Memory B cell (primary cell): ENCODE data around the gene AGAP3.
A peak's percentile ranks its signal among the peaks of the same experiment; 100 is the strongest.
"Not testable (repeated sequence)": the region's sequence is repeated elsewhere in the genome, so short reads cannot be mapped to it uniquely, and the experiment has no call there.

ENCODE experiments used
- ATAC-seq: fragments of 150-1000 bp; cut with Tn5 transposase; 2 replicates; pipeline ENCODE4 v1.10.0; 2021; ENCODE audit warnings: low read depth, mild to moderate bottlenecking, moderate library complexity
- DNase-seq, 2 donors: peaks; one replicate each; pipeline ENCODE4 v3.0.0; 2022; ENCODE audit warnings: low spot score in 2 of 2
- H3K27ac Mint-ChIP-seq: one replicate; pipeline ENCODE4 v1.8.0; 2022; ENCODE audit warnings: mild to moderate bottlenecking, moderate library complexity, mixed read lengths
- H3K27me3 Mint-ChIP-seq: one replicate; pipeline ENCODE4 v1.8.0; 2022; ENCODE audit warnings: mixed read lengths
- H3K36me3 Mint-ChIP-seq: one replicate; pipeline ENCODE4 v1.8.0; 2022; ENCODE audit warnings: mild to moderate bottlenecking, mixed read lengths
- H3K4me1 Mint-ChIP-seq: one replicate; pipeline ENCODE4 v1.8.0; 2022; ENCODE audit warnings: mixed read lengths
- H3K4me3 Mint-ChIP-seq: one replicate; pipeline ENCODE4 v1.8.0; 2022; ENCODE audit warnings: mild to moderate bottlenecking, moderate library complexity, mixed read lengths
- H3K9me3 Mint-ChIP-seq: one replicate; pipeline ENCODE4 v1.8.0; 2022; ENCODE audit warnings: mixed read lengths

Gene AGAP3

DNA sequence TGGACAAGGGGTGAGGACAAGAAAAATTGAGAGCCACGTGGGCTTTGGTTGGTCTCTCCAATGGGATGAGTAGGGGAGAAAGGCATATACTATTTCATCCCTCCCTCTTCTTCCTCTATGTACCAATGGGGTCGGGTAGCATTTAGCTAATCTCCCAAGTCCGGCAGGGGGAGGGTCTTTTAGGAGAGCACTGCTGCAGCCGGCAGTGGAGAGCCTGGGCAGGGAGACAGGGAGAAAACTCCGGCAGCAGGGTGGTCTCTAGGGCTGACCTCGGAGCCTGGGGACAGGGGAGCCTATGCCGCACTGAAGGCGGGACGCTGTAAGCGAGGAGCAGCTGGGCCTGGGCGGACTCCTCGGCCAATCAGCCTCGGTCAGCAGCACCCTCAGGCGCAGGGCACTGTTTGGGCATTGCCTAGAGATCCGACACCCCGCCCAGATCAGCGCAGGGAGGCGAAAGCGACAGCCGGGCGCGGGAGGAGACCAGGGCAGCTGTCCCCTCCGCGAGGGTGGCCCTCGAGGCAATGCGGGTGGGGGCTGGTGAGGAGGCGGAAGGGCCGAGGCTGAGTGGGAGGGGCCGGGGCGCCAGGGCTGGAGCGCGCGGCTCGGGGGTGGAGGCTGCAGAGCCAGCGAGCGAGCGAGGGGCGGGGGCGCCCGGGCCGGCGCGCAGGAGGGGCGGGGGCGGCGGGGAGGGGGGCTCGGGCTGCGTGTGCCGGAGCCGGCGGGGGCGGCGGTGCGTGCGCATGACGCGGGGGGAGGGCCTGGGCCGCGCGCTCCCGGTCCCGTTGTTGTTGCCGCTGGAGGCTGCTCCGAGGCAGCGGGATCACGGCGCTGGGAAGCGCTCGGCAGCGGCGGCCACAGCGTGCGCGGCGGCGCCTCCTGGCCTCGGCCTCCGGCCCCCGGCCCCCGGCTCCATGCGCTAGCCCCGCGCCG is at the start of gene AGAP3:
AGAP3 (plus strand) TSS at position 785 of the 930 bp plus-strand sequence. CDS start 267 bp downstream, outside the sequence.
- DNase-seq (peak; percentile 25 to 51), ATAC-seq (peak; percentile 7)
- H3K4me3 Mint-ChIP-seq = peak within 1 kb of the TSS; percentile 90
- H3K27ac Mint-ChIP-seq = peak within 1 kb of the TSS; percentile 96
- H3K27me3 Mint-ChIP-seq = peaks cover 2% of the 10 kb centered on the region
- H3K4me1 Mint-ChIP-seq = peaks cover 32% of the 10 kb centered on the region
- peaks cover 3% of the 10 kb centered on the region for H3K36me3 Mint-ChIP-seq
- no peaks in the 10 kb centered on the region for H3K9me3 Mint-ChIP-seq

DNA sequence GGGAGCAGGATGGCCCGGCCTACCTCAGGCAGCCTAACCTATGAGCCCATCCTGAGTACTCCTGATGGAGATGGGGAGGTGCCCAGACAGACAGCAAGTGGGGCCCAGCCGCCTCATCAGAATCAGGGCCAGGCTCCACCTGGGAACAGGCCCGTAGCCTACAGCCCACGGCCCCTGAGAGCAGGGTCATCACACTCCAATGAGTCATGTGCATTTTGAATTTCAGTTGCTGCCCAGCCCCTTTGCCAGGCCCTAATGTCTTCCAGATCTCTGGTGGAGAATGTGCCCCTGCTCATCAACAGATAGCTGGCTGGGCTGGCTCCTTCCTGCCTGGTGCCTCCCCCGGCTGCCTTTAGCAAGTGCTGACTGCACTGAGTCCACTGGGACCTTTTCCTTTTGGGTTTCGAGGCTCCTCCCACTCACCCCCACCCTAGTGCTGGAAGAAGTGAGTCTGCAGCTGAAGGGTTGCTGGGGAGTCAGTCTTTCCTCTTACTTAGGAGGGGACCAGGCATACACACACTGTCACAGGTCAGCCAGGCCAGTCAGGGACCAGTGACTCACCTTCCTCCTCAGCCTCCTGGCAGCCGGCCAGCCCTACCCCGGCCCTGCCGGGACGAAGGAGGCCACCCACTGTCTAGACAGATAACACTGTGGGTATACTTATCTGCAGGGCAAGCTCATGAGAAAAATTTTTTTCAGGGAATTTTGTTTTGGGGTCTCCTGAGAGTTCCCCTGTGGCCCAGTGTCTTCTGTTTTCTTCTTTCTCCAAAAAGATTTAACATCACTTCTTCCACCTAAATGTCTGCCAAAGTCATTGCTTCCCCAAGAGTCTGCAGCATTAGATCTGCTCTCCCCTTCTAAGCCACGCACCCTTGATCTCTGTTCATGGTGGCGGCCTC is 47.1 kb upstream of the AGAP3 start:
- DNase-seq (no peak), ATAC-seq (no peak)
- no peaks in the 10 kb centered on the region for H3K27me3 Mint-ChIP-seq
- no peak overlapping the region for H3K27ac Mint-ChIP-seq
- H3K36me3 Mint-ChIP-seq = peaks cover 13% of the 10 kb centered on the region
- H3K4me1 Mint-ChIP-seq = no peaks in the 10 kb centered on the region
- H3K4me3 Mint-ChIP-seq = no peak overlapping the region
- H3K9me3 Mint-ChIP-seq = no peaks in the 10 kb centered on the region

DNA sequence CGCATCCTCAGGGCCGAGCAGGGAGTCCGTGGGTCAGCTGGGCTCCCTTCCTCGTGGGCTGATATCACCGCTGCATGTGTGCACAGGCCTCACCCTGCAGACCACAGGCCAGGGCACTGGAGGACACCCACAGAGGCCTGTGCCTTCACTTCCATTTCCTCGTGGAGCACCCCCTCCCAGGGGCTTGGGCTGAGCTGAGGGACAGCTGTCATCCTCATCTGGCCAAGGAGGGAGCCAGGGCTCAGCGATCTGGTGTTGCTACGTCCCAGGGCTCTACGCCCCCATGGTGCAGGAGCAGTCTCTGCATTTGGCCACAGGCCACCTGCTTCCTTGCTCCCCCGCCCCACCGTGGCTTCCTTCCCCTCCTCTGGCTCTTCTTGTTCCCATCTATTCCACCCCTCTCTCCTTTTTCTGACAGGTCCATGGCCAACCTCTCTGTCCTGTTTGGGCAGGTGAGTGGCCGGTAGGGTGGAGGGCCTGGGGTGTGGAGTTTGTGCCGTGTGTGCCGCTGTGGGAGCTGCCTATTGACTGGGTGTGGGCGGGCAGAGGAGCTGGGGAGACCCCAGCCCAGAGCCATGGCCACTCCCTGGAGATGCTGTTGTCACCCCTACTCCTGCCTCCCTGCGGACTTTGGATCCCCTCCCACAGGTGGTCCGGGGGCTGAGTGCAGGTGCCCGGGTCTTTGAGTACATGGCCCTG is 46.3 kb upstream of the AGAP3 start:
- peaks cover 16% of the 10 kb centered on the region for H3K36me3 Mint-ChIP-seq
- H3K27me3 Mint-ChIP-seq = no peaks in the 10 kb centered on the region
- no peak for DNase-seq
- ATAC-seq = no peak
- H3K4me1 Mint-ChIP-seq = no peaks in the 10 kb centered on the region
- H3K4me3 Mint-ChIP-seq = no peak overlapping the region
- no peaks in the 10 kb centered on the region for H3K9me3 Mint-ChIP-seq
- H3K27ac Mint-ChIP-seq = no peak overlapping the region

DNA sequence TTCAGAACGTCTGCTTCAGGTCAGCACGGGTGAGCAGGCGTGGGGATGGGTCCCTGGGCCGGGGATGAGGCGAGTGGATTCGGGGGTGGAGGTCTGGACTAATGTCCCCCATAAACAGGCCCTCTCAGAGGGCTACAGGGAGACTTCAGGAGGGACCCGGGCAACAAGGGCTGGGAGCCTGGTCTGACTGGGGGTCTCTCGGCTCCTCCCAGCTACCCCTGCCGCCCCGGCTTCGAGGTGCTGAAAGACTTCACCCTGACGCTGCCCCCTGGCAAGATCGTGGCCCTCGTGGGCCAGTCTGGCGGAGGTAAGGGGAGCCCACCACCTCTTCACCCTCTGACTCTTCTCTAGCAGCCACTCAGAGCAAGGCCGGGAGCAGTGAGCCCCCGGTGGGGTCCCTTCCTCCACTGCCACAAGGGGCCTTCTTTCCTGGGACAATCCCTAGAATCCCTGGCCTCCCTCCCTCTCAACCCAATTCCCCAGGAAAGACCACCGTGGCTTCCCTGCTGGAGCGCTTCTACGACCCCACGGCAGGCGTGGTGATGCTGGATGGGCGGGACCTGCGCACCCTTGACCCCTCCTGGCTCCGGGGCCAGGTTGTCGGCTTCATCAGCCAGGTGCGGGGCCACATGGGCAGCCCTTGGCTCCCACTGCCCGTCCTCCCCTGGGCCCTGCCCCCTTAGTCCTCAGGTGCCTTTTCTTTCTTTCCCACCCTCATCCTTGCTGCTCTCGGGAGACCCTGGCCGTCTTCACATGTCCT is 45.5 kb upstream of the AGAP3 start:
- Mint-ChIP-seq H3K27me3 (no peaks in the 10 kb centered on the region), H3K27ac (no peak overlapping the region), H3K9me3 (no peaks in the 10 kb centered on the region), H3K4me1 (no peaks in the 10 kb centered on the region), H3K36me3 (peaks cover 14% of the 10 kb centered on the region), H3K4me3 (no peak overlapping the region)
- ATAC-seq (no peak), DNase-seq (no peak)

GRCh38 chr7:151043449-151043848 is 42.8 kb upstream of the AGAP3 start:
- H3K27me3 Mint-ChIP-seq, H3K4me1 Mint-ChIP-seq, ATAC-seq, H3K36me3 Mint-ChIP-seq, H3K9me3 Mint-ChIP-seq, H3K4me3 Mint-ChIP-seq, H3K27ac Mint-ChIP-seq, DNase-seq: not testable (repeated sequence)

DNA sequence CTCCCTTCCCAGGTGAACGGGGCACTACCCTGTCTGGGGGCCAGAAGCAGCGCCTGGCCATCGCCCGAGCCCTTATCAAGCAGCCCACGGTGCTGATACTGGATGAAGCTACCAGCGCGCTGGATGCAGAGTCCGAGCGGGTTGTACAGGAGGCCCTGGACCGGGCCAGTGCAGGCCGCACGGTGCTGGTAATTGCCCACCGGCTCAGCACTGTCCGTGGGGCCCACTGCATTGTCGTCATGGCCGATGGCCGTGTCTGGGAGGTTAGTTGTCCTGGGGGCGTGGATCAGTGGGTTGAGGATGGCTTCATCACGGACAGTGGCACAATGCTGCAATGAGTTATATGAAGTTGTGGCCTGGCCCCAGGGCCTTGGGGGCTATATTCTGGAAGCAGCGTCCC is 42.3 kb upstream of the AGAP3 start:
- Mint-ChIP-seq H3K27me3 (no peaks in the 10 kb centered on the region), H3K4me1 (no peaks in the 10 kb centered on the region), H3K36me3 (peaks cover 8% of the 10 kb centered on the region), H3K4me3 (no peak overlapping the region), H3K27ac (no peak overlapping the region), H3K9me3 (no peaks in the 10 kb centered on the region)
- ATAC-seq = no peak
- no peak for DNase-seq

- no peaks in the 10 kb centered on the region for H3K9me3 Mint-ChIP-seq
Observed at GRCh38 chr7:151045262-151045661, 41.0 kb upstream of the AGAP3 start.

DNA sequence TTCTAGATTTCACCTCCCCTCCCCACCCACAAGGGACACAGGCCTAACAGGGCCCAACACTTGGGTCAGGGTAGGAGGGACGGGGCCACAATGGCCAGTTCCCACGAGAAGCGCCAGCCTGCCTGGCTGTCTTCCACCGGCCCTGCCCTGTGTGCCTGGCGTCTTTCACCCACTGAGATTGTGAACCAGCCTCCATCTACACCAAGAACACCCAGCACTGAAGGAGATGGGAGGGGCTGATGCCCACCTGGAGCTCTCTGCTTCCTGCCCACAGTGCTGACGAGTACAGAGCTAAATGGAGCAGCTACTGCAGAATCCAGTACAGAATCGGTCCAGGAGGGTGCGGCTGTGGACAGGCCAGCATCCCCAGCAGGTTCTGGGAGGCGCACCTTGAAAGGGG is 40.3 kb upstream of the AGAP3 start:
- ATAC-seq (no peak), DNase-seq (no peak)
- H3K4me1 Mint-ChIP-seq = no peaks in the 10 kb centered on the region
- no peak overlapping the region for H3K4me3 Mint-ChIP-seq
- peaks cover 8% of the 10 kb centered on the region for H3K36me3 Mint-ChIP-seq
- no peak overlapping the region for H3K27ac Mint-ChIP-seq
- H3K9me3 Mint-ChIP-seq = no peaks in the 10 kb centered on the region
- no peaks in the 10 kb centered on the region for H3K27me3 Mint-ChIP-seq

More at GRCh38 chr7:151045262-151045661, 41.0 kb upstream of the AGAP3 start:
- ATAC-seq (no peak), DNase-seq (no peak)
- no peaks in the 10 kb centered on the region for H3K4me1 Mint-ChIP-seq
- H3K36me3 Mint-ChIP-seq = peaks cover 8% of the 10 kb centered on the region
- H3K4me3 Mint-ChIP-seq = no peak overlapping the region
- H3K27me3 Mint-ChIP-seq = no peaks in the 10 kb centered on the region
- no peak overlapping the region for H3K27ac Mint-ChIP-seq

DNA sequence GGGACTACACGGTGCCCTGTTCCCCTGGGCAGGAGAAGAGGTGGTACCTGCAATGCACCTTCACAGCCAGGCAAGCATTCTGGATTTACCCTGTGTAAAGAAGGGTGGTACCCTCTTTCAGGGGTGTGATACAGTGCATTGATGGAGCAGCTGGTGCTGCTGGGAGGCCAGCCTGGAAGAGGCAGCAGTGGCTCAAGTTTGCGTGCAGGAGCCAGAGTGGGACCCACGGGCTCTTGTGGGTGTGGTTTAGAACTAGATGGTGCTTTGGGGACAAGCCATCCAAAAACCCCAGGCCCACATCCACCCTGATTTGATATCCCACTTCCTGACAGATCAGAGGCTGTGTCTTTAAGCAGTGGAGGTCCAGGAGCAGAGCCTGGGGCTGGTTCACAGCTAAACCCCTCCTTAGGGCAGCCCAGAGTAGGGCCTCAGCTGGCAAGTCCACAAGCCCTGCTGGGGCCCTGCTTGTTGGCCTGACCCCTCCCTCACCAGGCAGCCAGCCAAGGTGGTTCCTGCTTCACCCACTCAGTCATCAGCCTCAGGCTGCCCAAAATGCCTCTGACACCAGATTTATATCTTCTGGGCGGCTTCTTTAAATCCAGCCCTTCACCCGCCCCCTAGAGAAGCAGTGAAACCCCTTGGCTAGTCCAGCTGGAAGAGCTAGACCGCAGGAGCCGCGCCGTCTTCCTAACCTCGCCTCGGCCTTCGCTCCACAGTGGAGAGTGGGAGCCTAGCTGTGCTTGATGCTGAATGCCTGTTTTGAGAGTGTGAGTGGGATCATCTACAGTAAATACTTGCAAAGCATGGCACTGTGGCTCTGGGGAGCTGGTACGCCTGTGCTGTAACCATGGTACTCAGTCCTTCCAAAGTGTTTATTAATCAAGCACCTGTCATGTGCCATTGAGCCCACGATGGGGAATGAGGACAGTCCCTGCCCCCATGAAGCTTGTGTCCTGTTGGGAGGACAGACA is 39.4 kb upstream of the AGAP3 start:
- H3K27me3 Mint-ChIP-seq = peaks cover 1% of the 10 kb centered on the region
- peaks cover 5% of the 10 kb centered on the region for H3K36me3 Mint-ChIP-seq
- H3K4me1 Mint-ChIP-seq = no peaks in the 10 kb centered on the region
- no peak overlapping the region for H3K4me3 Mint-ChIP-seq
- no peaks in the 10 kb centered on the region for H3K9me3 Mint-ChIP-seq
- peak overlapping the region; percentile 43 for H3K27ac Mint-ChIP-seq
- DNase-seq = no peak
- no peak for ATAC-seq

- H3K4me3 Mint-ChIP-seq = no peak within 1 kb of the TSS
- H3K4me1 Mint-ChIP-seq = no peaks in the 10 kb centered on the region
- peak within 1 kb of the TSS; percentile 43 for H3K27ac Mint-ChIP-seq
- peaks cover 10% of the 10 kb centered on the region for H3K36me3 Mint-ChIP-seq
- ATAC-seq (no peak), DNase-seq (no peak)
- H3K9me3 Mint-ChIP-seq = no peaks in the 10 kb centered on the region
- peaks cover 5% of the 10 kb centered on the region for H3K27me3 Mint-ChIP-seq
Observed at GRCh38 chr7:151047976-151048815, 38.1 kb upstream of the AGAP3 start, which contains the start of gene ASIC3. Gene ASIC3 (plus strand): TSS chr7:151048531. CDS start chr7:151048886, 355 bp downstream.

DNA sequence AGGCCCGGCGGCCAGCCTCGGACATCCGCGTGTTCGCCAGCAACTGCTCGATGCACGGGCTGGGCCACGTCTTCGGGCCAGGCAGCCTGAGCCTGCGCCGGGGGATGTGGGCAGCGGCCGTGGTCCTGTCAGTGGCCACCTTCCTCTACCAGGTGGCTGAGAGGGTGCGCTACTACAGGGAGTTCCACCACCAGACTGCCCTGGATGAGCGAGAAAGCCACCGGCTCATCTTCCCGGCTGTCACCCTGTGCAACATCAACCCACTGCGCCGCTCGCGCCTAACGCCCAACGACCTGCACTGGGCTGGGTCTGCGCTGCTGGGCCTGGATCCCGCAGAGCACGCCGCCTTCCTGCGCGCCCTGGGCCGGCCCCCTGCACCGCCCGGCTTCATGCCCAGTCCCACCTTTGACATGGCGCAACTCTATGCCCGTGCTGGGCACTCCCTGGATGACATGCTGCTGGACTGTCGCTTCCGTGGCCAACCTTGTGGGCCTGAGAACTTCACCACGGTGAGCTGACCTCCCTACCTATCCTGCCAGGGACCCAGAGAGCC is 37.3 kb upstream of the AGAP3 start:
- no peak overlapping the region for H3K27ac Mint-ChIP-seq
- H3K36me3 Mint-ChIP-seq = peaks cover 12% of the 10 kb centered on the region
- no peaks in the 10 kb centered on the region for H3K4me1 Mint-ChIP-seq
- peaks cover 5% of the 10 kb centered on the region for H3K27me3 Mint-ChIP-seq
- no peaks in the 10 kb centered on the region for H3K9me3 Mint-ChIP-seq
- no peak for ATAC-seq
- H3K4me3 Mint-ChIP-seq = no peak overlapping the region
- DNase-seq = no peak
